Astrocyte of the cerebellum (primary cell): ENCODE data around the gene PRKG1.

Source experiments
- DNase-seq: peaks from one replicate; pipeline ENCODE4 v3.0.0-alpha.2; 2011; ENCODE audit warnings: low read depth
- H3K4me3 ChIP-seq: 2 replicates; pipeline ENCODE4 v1.5.1; 2011; ENCODE audit warnings: mild to moderate bottlenecking, low read depth, low read length, moderate library complexity
- CTCF ChIP-seq: IDR thresholded peaks from 2 replicates; pipeline ENCODE4 v1.5.1; 2012; ENCODE audit warnings: low read length, low read depth, moderate library complexity, mild to moderate bottlenecking; ENCODE audit errors: missing control alignments
- in situ Hi-C: cut with HindIII; loops from 2 replicates; pipeline ENCODE4 v1.10.0; 2017; ENCODE audit warnings: low sequenced_read_pairs

The PRKG1 gene

DNA sequence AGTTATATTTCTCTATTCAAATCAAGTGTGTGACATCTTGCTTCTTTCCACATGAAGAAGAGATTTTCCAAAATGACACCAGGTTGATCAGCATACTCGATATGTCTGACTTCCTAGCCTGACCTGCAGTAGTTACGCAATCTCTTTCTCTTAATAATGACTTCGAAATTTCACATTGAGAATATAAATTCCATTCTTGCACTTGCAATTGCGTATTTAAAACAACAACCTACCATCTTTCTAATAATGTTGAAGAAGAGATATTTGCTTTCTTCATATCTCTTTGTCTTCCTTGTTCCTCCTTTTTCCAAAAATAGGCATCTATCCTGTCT lies 348.8 kb downstream of the PRKG1 start:
- no peak for TF ChIP-seq CTCF
- no peak overlapping the region for H3K4me3 ChIP-seq
- no peak for DNase-seq
- in situ Hi-C loops = no loop called here

DNA sequence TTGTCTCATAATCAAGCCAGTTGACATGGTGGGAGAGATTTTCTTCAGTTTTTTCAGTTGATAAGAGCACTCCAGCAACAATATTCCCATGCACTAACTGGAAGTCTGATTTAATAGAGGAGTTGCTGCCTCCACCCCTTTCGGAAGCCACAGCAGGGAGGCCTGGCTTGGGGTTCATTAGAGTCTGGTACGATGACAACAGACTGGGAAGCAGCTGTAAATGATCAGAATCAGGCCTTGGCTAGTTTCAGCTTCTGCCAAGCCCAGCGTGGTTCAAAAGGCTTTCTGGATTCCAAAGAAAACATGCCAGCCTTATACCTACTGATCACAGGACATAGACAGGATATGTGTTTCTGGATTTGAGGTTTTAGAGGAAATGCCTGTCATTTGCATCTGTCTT lies 351.1 kb downstream of the PRKG1 start:
- DNase-seq = peak; percentile 37
- no peak for TF ChIP-seq CTCF
- in situ Hi-C loops = no loop called here

GRCh38 chr10:51427758-51428157 lies 353.5 kb downstream of the PRKG1 start:
- no peak for DNase-seq
- in situ Hi-C loops = no loop called here
- TF ChIP-seq CTCF = no peak
- H3K4me3 ChIP-seq = no peak overlapping the region

More for the DNA sequence above, 351.1 kb downstream of the PRKG1 start:
- H3K4me3 ChIP-seq = no peak overlapping the region

DNA sequence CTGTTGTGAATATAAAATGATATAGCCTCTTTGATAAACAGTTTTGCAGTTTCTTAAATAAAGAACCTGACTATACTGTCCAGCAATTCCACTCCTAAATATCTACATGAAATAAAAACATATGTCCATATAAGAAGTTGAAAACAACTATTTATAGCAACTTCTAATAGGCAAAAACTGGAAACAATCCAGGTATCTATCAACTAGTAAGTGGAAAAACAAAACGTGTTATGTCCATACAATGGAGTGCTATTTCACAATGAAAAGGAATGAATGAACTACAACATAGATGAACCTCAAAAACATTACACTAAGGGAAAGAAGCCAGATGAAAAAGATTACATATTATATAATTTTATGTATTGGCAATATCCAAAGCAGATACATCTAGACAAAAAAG lies 356.2 kb downstream of the PRKG1 start:
- no peak for TF ChIP-seq CTCF
- no peak for DNase-seq
- in situ Hi-C loops = no loop called here
- no peak overlapping the region for H3K4me3 ChIP-seq

- no peak for TF ChIP-seq CTCF
- no peak overlapping the region for H3K4me3 ChIP-seq
- in situ Hi-C loops = no loop called here
- no peak for DNase-seq
Measured at GRCh38 chr10:51433949-51434475, 359.7 kb downstream of the PRKG1 start.

GRCh38 chr10:51436805-51437204 lies 362.5 kb downstream of the PRKG1 start:
- DNase-seq = no peak
- in situ Hi-C loops = no loop called here
- no peak overlapping the region for H3K4me3 ChIP-seq
- TF ChIP-seq CTCF = no peak

DNA sequence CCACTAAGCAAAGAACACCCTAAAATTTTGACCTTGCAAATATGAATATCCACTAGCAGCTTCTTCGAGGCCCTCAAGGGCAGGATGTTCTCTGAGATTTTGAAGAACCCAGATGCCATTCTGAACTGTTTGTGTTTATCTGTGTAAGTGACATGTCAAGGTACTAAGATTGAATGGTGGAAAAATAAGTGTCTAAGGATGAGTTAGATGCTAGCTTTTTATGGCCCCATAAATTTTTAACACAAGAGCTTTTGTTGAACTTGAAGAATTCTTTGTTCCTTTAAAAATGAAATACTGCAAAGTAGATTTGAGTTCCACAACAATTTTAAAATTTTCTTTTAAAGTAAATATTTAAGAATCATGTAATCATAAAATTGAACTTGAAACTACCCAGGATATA lies 365.4 kb downstream of the PRKG1 start:
- in situ Hi-C loops = no loop called here
- DNase-seq = no peak
- no peak overlapping the region for H3K4me3 ChIP-seq
- no peak for TF ChIP-seq CTCF
